Choroid plexus epithelial cell (primary cell): ENCODE data around the gene GALNT8.

ENCODE experiments used
- DNase-seq: peaks from one replicate; pipeline ENCODE4 v3.0.0-alpha.2; 2010; ENCODE audit warnings: low read depth
- H3K4me3 ChIP-seq: 2 replicates; pipeline ENCODE4 v1.5.1; 2011; ENCODE audit warnings: low read depth, mild to moderate bottlenecking, control low read depth, low read length, moderate library complexity
- CTCF ChIP-seq: conservative IDR thresholded peaks from 2 replicates; pipeline ENCODE4 v1.5.1; 2011; ENCODE audit warnings: low read depth, mild to moderate bottlenecking, control low read depth, inconsistent platforms, low read length, moderate library complexity

The GALNT8 gene

GRCh38 chr12:4791497-4791896 is 71.3 kb downstream of the GALNT8 start:
- DNase-seq: no peak
- no peak overlapping the region for H3K4me3 ChIP-seq
- TF ChIP-seq CTCF: no peak

- no peak for DNase-seq
- no peak overlapping the region for H3K4me3 ChIP-seq
- TF ChIP-seq CTCF: no peak
These were observed 74.3 kb downstream of the GALNT8 start for GRCh38 chr12:4794491-4794890.

GRCh38 chr12:4796216-4796615 is 76.0 kb downstream of the GALNT8 start:
- no peak for TF ChIP-seq CTCF
- H3K4me3 ChIP-seq: no peak overlapping the region
- DNase-seq: no peak

- no peak for DNase-seq
- TF ChIP-seq CTCF: no peak
- H3K4me3 ChIP-seq: no peak overlapping the region
These were observed 76.7 kb downstream of the GALNT8 start for GRCh38 chr12:4796694-4797482.

GRCh38 chr12:4800555-4800954 is 80.4 kb downstream of the GALNT8 start:
- TF ChIP-seq CTCF: no peak
- H3K4me3 ChIP-seq: no peak overlapping the region

GRCh38 chr12:4802841-4803240 is 82.6 kb downstream of the GALNT8 start:
- TF ChIP-seq CTCF: no peak
- H3K4me3 ChIP-seq: no peak overlapping the region
- DNase-seq: no peak

More at GRCh38 chr12:4800555-4800954, 80.4 kb downstream of the GALNT8 start:
- DNase-seq: no peak
